ENCODE data around the gene CMBL. TPM values are rescaled to one million over a fixed set of nuclear protein-coding genes. Genes with fewer than 3 reads are reported as not detected.
"Not testable (repeated sequence)": the region's sequence is repeated elsewhere in the genome, so short reads cannot be mapped to it uniquely, and the experiment has no call there.

The CMBL gene
- total RNA-seq, 1 donor from 2014 or later: 3.9 TPM

DNA sequence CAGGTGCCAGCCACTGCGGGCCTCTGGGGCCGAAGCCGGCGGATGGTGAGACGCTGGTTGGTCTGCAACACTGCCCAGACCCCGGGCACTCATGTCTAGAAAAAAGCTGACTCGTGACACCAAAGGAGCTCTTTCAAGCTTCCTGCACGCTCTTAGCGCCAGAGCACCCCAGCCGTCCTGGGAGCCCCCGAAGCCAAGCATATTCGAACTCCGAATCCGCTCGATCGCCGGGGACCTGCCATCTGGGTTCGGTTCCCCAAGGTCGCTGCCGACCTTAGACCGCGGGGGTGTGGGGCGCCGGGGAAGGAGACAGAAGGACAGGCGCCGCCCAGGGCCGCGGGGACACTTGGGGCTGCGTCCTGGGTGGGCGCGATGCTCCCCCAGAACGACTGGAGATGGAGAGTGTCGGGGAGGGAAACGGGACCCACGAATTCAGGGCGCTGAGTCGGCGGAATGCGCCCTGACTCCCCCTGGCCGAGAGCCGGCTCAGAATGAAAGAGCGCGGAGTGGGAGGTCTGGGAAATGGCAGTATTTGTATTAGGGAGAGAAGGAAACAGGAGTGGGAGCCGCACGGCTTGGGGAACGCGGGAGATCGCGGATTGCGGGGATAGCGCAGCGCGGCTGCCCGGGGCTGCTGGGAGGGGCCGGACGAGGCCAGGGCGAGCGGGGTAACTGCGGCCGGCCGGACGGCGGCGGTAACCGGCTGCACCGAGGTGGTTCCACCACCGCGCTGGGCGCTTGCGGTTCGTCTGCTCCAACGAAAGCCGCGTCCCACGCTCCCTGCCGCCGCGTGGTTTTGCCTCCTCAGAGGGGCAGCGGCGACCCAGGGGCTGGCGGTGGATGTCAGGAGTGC lies 25.7 kb upstream of the CMBL start:
- no peak for DNase-seq

DNA sequence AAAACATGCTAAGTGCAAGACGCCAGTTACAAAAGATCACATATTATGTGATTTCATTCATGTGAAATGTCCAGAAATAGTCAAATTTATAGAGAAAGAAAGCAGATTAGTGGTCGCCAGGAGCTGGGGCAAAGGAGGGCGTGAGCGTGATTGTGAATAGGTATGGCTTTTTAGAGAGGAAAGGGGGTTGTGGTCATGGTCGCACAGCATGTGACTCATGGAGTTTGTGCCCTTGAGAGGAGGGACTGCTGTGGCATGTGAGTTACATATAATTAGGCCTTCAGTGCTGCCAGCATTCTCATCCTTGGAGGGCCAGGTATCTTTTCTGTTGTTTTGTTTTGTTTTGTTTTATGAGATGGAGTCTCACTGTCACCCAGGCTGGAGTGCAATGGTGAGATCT lies 24.6 kb upstream of the CMBL start:
- DNase-seq: no peak

DNA sequence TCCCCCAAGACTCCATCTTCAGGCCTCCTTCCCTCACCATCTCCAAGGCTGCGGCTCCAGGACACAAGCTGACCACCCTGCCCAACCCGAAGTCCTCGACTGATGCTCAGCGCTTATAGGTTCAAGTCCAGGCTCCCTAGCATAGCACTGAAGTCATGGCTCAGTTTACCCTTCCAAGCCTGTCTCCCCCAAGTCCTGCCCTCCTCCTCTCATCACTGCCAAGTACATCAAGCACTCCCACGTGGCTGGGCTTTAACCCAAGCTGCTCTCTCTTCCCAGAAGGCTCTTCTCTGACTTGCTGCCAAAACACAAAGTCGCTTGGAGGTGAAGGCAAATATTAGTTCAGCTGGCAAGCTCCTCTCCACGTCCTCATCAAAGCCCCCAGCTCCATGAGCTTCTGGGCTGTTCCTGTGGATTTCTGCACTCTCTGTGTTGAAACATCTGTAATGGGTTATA lies 23.7 kb upstream of the CMBL start:
- DNase-seq: no peak

DNA sequence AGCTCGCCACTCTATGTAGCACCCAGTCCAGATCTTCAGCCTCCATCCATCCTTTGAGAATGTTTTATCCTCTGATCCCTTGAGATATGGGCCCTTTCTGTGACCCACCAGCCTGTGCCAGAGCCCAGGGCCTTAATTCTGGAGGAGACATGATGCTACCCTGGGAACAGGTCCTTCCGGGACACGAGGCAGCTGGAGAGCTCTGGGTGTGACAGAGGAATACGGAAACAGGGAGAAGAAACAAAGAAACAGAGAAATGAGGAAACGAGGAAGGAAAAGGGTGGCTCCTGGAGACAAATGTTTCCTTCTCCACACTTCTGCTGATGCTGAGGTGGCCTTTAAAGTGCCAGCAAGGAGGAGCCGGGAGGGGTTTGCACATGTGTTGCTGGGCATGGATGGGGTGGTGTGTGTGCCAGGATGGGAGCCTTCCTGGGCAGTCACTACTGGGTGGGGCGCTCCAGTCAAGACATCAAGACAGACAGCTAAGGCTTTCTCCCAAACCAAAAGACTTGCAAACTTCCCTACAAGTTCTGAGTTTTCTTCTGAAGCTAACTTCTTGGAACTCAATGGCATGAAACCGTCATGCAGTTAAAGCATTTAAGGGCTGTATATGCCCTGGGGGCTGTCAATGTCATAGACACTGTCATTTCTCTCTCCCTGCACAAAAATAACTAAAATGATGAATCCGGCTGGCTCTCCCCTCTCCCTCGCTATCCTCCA lies 23.0 kb upstream of the CMBL start:
- no peak for DNase-seq

DNA sequence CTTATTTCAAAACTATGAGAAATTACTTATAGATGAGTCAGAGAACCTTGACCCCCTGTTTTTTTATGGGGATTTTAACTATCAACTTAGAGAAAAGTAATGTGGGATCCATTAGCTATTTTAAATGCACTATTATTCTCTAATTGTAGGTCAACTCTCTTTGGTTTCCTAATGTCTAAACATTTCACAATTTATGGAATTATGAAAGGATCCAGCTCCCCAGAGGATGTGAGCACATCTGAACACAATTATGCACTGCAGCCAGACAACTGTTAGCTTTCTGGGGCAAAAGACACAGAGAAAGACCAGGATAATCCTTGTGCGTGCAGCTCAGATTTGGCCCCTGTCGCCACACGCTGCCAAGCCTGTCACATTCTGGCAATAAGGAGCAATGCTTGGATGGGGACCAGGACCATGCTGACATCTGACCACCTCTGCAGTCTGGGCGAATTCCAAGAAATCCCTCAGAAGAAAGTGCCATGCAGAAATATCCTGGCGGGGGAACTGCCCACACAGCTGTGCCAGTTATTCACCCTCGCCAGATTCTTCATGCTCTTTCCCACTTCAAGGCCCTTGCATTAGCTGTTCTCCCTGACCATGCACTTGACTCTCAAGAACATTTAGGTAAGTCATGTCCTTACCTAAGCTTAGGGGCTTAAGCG lies 22.2 kb upstream of the CMBL start:
- peak; percentile 40 for DNase-seq

DNA sequence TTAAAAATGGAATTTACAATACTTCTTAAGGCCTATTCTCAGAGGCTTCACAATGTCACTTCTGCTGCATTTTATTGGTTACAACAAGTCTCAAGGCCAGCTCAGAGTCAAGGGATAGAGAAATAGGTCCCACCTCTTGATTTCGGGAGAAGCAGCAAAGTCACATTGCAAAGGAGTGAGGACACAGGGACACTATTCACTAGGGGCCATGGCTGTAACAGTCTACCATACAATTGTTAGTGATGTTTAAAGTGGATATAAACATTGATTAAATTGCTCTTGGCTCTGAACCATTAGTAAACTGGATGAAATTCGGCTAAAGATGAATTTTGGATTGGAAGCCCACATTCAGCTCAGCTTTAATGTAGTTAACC lies 21.7 kb upstream of the CMBL start:
- DNase-seq: no peak

DNA sequence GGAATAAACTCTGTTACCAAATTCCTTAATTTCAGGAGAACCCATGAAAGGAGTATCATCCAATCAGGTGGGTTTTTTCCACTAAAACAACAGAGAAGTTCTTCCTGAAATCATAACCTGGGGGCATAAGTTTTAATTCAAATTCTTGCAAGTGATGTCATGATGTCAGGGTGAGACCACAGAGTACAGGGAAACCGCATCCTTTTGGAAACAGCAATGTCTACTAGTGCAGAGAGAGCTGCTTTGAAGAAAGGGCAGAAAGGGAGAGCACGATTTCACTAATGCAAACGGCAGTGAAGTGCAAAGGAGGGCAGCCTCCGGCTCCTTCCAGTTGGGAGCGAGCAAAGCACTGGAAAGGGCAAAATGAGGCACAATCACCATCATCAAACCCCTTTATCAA lies 20.6 kb upstream of the CMBL start:
- no peak for DNase-seq

DNA sequence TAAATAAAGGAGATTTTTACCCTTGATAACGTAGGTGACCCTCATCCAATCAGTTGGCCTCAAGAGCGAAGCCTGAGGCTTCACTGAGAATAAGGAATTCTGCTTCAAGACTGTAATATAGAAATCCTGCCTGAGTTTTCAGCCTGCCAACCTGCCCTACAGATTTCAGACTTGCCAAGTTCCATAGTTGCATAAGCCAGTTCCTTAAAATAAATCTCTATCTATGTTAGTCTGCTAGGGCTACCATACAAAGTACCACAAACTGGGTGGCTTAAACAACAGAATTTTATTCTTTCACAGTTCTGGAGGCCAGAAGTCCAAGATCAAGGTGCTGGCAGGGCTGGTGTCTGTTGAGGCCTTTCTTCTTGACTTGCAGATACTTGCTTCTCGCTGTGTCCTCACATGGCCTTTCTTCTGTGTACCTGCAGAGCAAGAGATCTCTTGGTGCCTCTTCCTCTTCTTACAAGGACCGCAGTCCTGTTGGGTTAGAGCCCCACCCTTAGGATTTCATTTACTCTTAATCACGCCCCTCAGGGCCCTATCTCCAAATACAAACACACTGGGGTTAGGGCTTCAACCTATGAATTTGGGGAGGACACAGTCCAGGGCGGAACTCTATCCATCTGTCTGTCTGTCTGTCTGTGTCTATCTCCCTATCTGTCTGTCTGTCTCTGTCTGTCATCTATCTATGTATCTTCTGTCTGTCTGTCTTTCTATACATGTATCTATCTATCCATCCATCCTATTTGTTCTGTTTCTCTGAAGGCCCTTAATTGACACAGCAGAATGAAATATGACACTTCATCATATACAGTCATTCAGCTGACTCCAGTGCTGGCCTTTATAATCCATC lies 17.0 kb upstream of the CMBL start:
- DNase-seq: no peak

DNA sequence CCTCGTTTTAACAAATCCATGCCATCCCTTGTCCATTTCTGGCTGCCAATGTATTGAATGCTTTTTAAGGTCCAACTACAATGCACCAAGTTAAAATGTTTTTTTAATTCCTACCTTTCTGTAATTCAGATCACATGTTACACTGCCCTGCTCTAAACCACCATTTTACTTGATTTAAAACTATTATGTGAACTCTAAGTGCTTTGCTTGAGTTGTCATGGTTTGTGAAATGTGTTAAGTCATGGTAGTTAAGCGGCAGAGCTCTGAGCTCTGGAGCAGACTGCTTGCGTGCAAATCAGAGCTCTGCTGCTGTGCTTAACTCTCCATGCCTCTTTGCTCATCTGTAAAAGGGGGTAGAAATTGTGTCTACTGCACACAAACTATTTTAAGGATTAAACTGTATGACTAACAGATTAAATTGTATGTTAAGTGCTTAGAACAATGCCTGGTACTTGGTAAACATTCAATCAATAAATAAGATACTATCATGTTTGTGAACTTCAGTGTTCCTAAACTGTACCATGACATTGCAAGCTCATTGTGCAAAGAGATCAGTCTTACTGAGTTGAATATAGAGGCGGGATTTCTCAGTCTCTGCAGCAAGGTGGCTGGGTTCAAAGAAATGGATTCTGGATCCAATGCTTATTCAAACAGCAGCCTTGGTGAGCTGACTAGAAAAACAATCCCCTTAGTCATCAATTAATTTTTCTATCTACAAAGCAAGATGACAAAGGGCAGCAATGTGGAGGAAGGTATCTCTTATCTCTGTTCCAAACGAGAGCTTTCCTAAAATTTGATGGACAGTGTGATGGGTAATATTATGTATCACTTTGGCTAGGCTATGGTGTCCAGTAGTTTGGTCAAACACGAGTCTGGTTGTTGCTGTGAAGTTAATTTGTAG lies 16.1 kb upstream of the CMBL start:
- no peak for DNase-seq

DNA sequence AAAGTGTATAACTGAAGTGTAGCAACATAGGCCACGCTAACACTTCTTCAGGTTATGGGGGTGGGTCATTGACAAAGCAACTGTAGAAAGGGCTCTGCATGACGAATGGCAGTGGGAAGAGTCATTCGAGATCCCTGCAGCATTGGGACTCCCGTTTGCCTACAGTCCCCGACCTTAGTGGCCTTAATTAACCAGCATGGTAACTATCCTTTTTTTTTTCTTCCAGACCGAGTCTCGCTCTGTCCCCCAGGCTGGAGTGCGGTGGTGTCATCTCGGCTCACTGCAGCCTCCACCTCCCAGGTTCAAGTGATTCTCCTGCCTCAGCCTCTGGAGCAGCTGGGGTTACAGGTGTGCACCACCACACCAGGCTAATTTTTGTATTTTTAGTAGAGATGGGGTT lies 14.2 kb upstream of the CMBL start:
- DNase-seq: no peak

DNA sequence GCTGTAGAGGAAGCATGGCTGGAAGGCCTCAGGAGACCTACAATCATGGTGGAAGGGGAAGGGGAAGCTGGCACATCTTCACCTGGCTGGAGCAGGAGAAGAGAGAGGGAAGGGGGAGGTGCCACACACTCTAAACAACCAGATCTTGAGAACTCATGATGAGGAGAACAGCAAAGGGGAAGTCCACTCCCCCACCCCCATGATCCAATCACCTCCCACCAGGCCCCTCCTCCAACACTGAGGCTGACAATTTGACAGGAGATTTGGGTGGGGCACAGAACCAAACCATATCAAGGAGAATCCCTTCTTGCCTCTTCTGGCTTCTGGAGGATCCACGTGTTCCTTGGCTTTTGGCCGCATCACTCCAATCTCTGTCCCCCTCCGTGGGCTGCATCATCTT lies 13.1 kb upstream of the CMBL start:
- DNase-seq: no peak

DNA sequence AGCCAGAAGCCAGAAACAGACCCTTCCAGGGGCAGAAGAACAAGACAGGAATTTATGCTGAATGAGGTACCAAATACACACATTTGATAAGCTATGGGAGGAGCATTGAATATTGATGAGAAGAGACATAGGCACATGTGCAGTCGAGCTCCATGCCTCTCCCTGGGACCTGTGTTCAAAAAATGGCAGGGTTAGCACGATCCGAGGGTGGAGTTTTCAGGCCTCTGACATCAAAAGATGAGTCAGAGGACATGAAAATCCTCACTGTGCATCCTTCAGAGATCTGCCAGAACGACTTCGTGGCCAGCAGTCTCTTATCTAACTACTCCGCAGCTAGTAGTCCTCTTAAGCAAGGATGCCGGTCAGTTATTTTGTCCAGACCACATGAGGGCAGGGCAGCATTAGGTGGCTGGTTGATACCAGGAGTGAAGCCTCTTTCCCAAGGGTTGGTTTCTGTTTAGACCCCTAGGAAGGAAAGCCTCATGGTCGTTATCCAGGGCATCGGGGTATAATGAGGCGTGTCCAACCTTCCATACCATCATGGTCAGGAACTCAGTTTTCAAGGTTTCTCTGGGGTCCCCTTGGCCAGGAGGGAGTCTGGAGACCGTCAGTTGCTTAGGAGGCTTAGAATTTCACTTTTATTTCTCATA lies 11.6 kb upstream of the CMBL start:
- no peak for DNase-seq

DNA sequence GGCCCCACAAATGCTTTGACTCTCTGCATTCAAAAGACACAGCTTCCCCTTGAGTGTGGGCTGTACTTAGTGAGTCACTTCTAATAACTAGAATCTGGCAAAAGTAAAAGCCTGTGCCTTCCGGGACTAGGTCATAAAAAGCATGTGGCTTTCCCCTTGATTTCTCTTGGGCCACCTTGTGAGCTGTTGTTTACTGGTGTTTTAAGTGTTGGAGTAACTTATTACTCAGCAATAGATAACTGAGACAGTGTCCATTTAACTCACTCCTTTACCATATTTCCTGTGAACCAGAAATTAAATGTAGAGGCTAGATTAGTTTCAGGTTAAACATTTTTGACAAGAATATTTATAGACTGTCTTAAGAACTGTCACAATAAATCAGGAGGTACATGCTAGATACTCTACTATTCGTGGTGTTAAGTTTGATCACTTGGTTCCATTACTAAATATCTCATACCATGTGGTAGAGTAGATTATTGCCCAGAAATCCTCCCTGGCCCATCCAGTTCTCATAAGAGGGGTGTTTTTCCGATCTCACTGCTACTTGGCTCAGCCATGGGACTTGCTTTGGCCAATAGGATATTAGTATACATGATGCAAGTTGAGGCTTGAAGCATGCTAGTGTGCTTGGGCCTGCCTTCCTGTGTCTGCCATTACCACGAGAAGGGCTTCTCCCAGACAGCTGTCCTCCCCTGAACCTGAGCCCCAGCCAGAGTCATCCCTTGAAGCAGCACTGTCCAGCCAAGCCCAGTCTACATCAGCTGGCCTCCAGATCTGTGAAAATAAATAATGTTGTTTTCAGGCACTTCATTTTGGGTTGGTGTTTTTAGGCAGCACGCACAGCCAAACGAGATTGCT lies 10.4 kb upstream of the CMBL start:
- no peak for DNase-seq

DNA sequence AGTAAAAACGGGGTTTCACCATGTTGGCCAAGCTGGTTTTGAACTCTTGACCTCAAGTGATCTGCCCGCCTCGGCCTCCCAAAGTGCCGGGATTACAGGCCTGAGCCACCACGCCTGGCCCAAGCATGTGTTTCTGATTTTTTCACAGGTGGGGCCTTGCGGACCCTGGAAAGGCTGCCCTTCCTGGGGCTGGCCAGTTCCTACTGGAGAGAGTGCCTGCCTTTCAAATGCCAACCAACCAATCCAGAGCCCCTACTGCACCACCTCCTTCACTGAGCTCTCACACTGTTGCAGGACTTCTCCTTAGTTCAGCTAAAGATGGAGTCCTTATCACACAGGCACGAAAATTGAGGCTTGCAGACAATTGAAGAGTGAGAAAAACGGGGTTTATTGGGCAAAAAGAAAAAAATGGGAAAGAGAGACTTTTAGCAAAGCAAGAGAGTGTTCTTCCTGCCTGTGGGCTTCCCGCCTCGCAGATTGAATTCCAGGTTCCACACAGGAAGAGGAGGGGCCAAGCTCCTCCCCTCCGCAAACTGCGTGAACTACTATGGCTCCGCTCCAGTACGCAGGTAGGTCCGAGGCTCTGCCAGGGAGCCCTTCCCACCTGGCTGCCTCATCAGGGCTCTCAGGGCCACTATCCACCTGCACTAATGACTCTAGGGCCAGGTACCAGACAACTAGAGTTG lies 8.3 kb upstream of the CMBL start:
- no peak for DNase-seq

DNA sequence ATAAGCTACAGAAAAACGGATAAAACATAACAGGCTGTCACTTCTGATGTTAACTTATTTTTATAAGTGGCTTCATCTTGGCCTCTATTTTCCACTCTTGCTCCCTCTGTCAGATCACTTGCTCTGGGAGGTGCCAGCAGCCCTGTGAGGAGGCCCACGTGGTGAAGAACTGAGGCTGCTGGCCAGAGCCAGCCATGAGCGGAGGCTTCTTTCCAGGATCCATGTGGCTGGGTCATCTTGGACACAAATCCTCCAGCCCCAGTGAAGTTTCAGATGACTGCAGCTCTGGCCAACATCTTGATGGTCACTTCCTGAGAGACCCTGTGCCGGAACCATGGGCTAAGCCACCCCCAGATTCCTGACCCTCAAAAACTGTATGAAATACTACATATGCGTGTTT lies 7.5 kb upstream of the CMBL start:
- no peak for DNase-seq

DNA sequence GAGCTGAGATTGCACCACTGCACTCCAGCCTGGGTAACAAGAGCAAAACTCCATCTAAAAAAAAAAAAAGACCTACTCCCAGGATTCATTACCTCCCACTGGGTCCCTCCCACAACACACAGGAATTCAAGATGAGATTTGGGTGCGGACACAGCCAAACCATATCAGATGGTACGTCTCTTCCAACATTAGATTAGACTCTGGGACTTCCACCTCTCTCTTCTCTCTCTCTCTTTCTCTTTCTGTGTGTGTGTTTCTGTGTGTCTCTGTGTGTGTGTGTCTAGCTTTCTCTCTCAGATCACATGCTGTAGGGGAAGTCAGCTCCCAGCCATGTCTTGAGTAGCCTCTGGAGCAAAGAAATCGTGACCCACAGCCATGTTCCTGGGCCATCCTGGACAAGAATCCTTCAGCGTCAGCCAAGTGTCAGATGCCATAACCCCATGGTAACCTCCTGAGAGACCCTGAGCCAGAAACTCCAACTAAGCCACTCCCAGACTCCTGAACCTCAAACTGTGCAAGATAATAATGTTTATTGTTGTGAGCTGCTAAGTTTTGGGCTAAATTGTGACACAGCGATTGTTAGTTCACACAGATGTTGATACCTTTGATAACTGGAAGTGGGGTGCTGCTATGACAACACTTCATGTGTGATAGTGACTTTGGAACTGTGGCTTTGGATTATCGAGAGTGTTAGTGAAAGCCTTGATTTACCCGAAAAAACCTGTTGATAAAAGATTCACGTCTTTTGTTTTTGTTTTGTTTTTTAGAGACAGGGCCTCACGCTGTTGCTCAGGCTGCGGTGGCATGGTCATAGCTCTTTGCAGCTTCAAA lies 4.1 kb upstream of the CMBL start:
- DNase-seq: no peak

DNA sequence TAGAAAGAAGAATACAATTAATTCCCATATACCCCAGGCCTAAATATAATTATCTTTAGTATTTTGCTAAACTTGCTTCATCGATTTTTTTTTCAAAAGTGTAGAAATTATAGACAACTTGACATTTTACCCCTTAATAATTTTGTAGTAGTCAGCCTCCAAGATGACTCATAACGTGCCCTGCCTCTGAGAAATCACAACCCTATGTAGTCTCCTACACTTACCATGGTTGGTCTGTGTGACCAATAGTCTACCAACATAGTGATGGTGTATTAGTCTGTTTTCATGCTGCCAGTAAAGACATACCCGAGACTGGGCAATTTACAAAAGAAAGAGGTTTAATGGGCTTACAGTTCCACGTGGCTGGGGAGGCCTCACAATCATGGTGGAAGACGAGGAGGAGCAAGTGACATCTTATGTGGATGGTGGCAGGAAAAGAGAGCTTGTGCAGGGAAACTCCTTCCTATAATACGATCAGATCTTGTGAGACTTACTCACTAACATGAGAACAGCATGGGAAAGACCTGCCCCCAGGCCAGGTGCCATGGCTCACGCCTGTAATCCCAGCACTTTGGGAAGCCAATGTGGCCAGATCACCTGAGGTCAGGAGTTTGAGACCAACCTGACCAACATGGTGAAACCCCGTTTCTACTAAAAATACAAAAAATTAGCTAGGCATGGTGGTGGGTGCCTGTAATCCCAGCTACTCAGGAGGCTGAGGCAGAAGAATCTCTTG lies 3.3 kb upstream of the CMBL start:
- DNase-seq: not testable (repeated sequence)
